Thymus (tissue), 11 donors: ENCODE measurements around the gene PWP1. TPM values are rescaled to one million over a fixed set of nuclear protein-coding genes. Genes with fewer than 3 reads are reported as not detected.

Source experiments
- DNase-seq, 9 donors: peaks; one replicate each; pipeline ENCODE4 v3.0.0-alpha.2; 2013; ENCODE audit warnings: low spot score in 9 of 9, low read depth in 6 of 9, missing footprints in 1 of 9
- H3K27ac ChIP-seq, 2 donors: one replicate each; pipeline ENCODE4 v1.5.1; 2013; ENCODE audit warnings: control low read depth in 1 of 2, low read depth in 1 of 2, low read length in 1 of 2, mild to moderate bottlenecking in 1 of 2, moderate library complexity in 1 of 2
- H3K27me3 ChIP-seq, 2 donors: one replicate each; pipeline ENCODE4 v1.5.1; 2013; ENCODE audit warnings: low read length in 1 of 2; ENCODE audit not compliant: control insufficient read depth in 2 of 2, insufficient read depth in 1 of 2
- H3K36me3 ChIP-seq, 2 donors: one replicate each; pipeline ENCODE4 v1.5.1; 2013; ENCODE audit warnings: low read length in 1 of 2, mild to moderate bottlenecking in 1 of 2, moderate library complexity in 1 of 2; ENCODE audit not compliant: control insufficient read depth in 2 of 2, insufficient read depth in 2 of 2
- H3K4me1 ChIP-seq, 2 donors: one replicate each; pipeline ENCODE4 v1.5.1; 2013; ENCODE audit warnings: low read length in 2 of 2; ENCODE audit not compliant: control insufficient read depth in 2 of 2, insufficient read depth in 2 of 2
- H3K4me3 ChIP-seq, 2 donors: one replicate each; pipeline ENCODE4 v1.5.1; 2013; ENCODE audit warnings: low read length in 2 of 2, control low read depth in 1 of 2, mild to moderate bottlenecking in 1 of 2
- H3K9me3 ChIP-seq, 2 donors: one replicate each; pipeline ENCODE4 v1.5.1; 2013; ENCODE audit warnings: low read length in 1 of 2, mild to moderate bottlenecking in 1 of 2; ENCODE audit not compliant: control insufficient read depth in 2 of 2, insufficient read depth in 1 of 2
- WGBS: extraction: QIAGEN DNeasy Blood & Tissue Kit; methylation state at CpG from one replicate; pipeline ENCODE4 v1.1.7; 2013; 5-methylcytosine and 5-hydroxymethylcytosine counted together
- polyA plus RNA-seq: library from polyadenylated mRNA; stranded (reverse); fragments of 200-250 nt; gene quantifications from one replicate; pipeline ENCODE4 v1.2.3, GENCODE V29; 2013
- total RNA-seq: library from RNA; stranded (reverse); fragments of 120-200 nt; gene quantifications from one replicate; pipeline ENCODE4 v1.2.4, GENCODE V29; 2013
- donor health status: healthy.

The PWP1 gene
- total and polyA plus RNA-seq, 2 donors, result 33.8 to 43.3 TPM

DNA sequence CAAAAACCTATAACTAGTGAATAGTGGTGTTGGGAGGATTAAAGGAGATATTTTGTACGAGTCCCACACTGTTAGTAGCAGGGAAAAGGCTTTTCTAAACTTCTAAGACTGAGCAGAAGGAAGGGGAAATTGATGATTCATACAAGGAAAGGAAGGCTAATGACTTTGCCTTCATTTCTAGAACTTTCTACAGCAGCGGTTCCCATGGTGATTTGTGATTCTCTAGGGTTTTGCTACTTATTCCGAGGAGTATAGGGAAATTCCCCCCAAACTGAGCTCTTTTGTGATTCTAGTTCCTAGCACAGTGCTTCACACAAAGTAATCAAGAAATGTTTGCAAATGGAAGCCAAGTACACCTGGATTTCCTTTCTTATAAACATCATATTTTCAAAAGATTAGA lies 23.8 kb upstream of the PWP1 start:
- peaks cover 16 to 23% of the 10 kb centered on the region in 2 donors for H3K36me3 ChIP-seq
- no peak overlapping the region for H3K4me3 ChIP-seq
- H3K27me3 ChIP-seq, result no peaks in the 10 kb centered on the region
- H3K9me3 ChIP-seq, result no peaks in the 10 kb centered on the region
- DNase-seq, result no peak
- H3K27ac ChIP-seq, result no peak overlapping the region
- no peaks in the 10 kb centered on the region for H3K4me1 ChIP-seq
- 89% methylated on average over 3 of the region's 3 CpGs for WGBS

DNA sequence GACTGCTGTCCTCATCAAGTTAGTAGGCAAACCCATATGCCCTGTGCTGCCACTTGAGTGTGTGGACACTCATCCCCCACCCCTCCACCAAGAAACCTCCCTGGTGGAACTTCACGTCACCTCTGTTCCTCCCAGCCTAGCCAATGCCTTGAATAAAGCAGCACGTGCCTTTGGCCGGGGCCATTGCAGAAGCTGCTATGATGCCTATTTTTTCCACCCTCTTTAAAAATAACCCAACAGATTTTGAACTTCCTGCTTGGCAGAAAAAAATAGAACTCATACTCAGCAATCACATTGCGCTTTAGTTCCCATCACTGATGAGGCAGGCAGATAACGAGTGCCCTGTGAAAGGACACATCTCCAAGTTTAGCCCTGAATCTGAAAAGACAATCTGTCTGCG lies 23.1 kb upstream of the PWP1 start:
- Histone ChIP-seq H3K4me3 (no peak overlapping the region), H3K36me3 (peaks cover 11 to 17% of the 10 kb centered on the region in 2 donors), H3K27ac (no peak overlapping the region), H3K27me3 (no peaks in the 10 kb centered on the region), H3K9me3 (no peaks in the 10 kb centered on the region), H3K4me1 (no peaks in the 10 kb centered on the region)
- DNase-seq, result no peak
- WGBS, result 39% methylated on average over 6 of the region's 6 CpGs

GRCh38 chr12:107663277-107663676 lies 22.3 kb upstream of the PWP1 start:
- 77% methylated on average over 6 of the region's 6 CpGs for WGBS

DNA sequence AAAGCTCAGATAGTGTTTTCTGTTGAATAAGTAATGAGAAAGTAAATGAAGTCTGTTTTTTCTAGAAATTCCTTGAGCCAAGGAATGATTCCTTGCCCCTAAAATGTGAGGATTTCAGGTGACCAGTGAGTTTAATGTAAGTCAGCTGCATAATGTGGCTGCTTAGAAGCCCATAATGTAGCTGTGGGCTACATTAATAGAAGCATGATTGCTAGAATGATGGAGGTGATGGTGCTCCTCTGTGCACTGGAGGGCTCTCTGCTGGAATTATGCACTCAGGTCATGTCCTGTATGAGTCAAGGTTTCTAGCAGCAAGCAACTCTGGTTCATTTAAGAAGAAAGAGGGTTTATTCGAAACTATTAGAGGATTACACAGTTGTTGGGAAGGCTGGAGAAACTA lies 19.6 kb upstream of the PWP1 start:
- no peaks in the 10 kb centered on the region for H3K9me3 ChIP-seq
- 97% methylated on average over 1 of the region's 1 CpG for WGBS
- no peak overlapping the region for H3K27ac ChIP-seq
- H3K4me3 ChIP-seq, result no peak overlapping the region
- no peak for DNase-seq
- no peaks in the 10 kb centered on the region for H3K4me1 ChIP-seq
- H3K27me3 ChIP-seq, result peaks cover 0 to 2% of the 10 kb centered on the region in 2 donors
- H3K36me3 ChIP-seq, result no peaks in the 10 kb centered on the region

More at GRCh38 chr12:107663277-107663676, 22.3 kb upstream of the PWP1 start:
- no peak overlapping the region for H3K4me3 ChIP-seq
- no peaks in the 10 kb centered on the region for H3K9me3 ChIP-seq
- no peak for DNase-seq
- H3K36me3 ChIP-seq, result peaks cover 6 to 12% of the 10 kb centered on the region in 2 donors
- H3K27ac ChIP-seq, result no peak overlapping the region
- no peaks in the 10 kb centered on the region for H3K27me3 ChIP-seq
- H3K4me1 ChIP-seq, result no peaks in the 10 kb centered on the region

GRCh38 chr12:107667464-107667863 lies 18.1 kb upstream of the PWP1 start:
- H3K4me1 ChIP-seq, result no peaks in the 10 kb centered on the region
- no peaks in the 10 kb centered on the region for H3K36me3 ChIP-seq
- H3K27ac ChIP-seq, result no peak overlapping the region
- H3K27me3 ChIP-seq, result peaks cover 0 to 4% of the 10 kb centered on the region in 2 donors
- DNase-seq, result no peak
- H3K9me3 ChIP-seq, result no peaks in the 10 kb centered on the region
- no peak overlapping the region for H3K4me3 ChIP-seq
- WGBS, result 93% methylated on average over 4 of the region's 4 CpGs

- H3K4me3 ChIP-seq, result no peak overlapping the region
- no peak overlapping the region for H3K27ac ChIP-seq
- no peak for DNase-seq
- H3K27me3 ChIP-seq, result peaks cover 0 to 4% of the 10 kb centered on the region in 2 donors
- H3K4me1 ChIP-seq, result no peaks in the 10 kb centered on the region
- H3K36me3 ChIP-seq, result no peaks in the 10 kb centered on the region
- 87% methylated on average over 9 of the region's 9 CpGs for WGBS
- no peaks in the 10 kb centered on the region for H3K9me3 ChIP-seq
Observed at GRCh38 chr12:107668320-107669098, 17.1 kb upstream of the PWP1 start.

DNA sequence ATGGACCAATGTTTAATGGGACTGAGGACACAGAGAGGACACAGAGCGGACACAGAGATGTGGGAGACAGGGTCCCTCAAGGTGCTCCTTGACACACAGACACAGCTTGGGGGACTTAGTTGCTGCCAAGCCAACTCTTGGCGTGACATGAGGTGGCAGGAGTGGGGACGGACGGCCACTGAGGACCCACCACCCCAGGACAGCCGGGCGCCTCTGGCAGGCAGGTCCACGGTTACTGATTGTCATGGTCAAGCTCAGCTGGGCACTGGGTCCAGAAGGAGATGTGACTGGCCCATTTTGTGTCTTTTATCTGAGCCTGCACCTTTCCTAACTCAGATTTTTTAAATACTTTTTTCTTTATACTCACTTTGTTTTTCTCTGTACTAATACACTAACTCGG lies 15.7 kb upstream of the PWP1 start:
- 98% methylated on average over 8 of the region's 8 CpGs for WGBS
- Histone ChIP-seq H3K4me3 (no peak overlapping the region), H3K27ac (no peak overlapping the region), H3K9me3 (no peaks in the 10 kb centered on the region), H3K27me3 (peaks cover 0 to 4% of the 10 kb centered on the region in 2 donors), H3K4me1 (no peaks in the 10 kb centered on the region), H3K36me3 (no peaks in the 10 kb centered on the region)
- no peak for DNase-seq

DNA sequence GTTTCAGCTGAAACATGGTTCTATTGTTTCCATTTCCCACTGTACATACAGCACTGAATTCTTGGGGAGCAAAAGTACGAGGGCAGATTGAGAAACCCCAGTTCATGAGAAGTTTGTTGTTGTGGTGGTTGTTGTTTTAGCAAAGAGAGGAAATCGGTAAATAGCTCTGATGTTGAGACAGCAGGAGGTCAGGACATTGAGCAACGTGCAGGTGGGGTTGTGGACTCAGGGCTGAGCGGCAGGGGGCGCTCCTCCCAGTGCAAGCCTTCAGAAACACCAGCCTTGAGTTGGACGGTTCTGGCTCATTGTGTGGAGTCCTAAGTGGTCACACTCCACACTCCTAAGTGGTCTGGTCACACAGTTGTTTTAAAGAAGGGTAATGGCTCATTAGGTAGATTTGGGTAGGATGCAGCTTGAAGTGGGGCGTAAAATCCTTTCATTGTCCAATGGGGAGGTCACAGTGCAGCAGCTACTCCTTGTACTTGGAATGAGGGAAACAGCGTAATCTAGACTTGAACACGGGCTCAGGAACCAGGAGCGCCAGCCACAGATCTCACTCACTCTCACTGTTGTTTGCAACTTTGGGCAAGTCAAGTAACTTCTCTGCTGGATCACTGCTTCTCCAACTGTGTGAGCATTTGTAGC lies 14.5 kb upstream of the PWP1 start:
- no peaks in the 10 kb centered on the region for H3K9me3 ChIP-seq
- H3K4me1 ChIP-seq, result no peaks in the 10 kb centered on the region
- no peak overlapping the region for H3K4me3 ChIP-seq
- no peak overlapping the region for H3K27ac ChIP-seq
- 45% methylated on average over 10 of the region's 10 CpGs for WGBS
- H3K27me3 ChIP-seq, result peaks cover 0 to 4% of the 10 kb centered on the region in 2 donors
- H3K36me3 ChIP-seq, result no peaks in the 10 kb centered on the region
- peak in 4 of 9 donors; percentile 21 to 55 (median 36) for DNase-seq

GRCh38 chr12:107677671-107678070 lies 7.9 kb upstream of the PWP1 start:
- H3K4me3 ChIP-seq, result no peak overlapping the region
- peaks cover 3 to 9% of the 10 kb centered on the region in 2 donors for H3K27me3 ChIP-seq
- DNase-seq, result no peak
- no peaks in the 10 kb centered on the region for H3K4me1 ChIP-seq
- H3K9me3 ChIP-seq, result no peaks in the 10 kb centered on the region
- 78% methylated on average over 6 of the region's 6 CpGs for WGBS
- no peaks in the 10 kb centered on the region for H3K36me3 ChIP-seq
- H3K27ac ChIP-seq, result no peak overlapping the region
